Gastroesophageal sphincter (tissue), 4 donors: Measurements from ENCODE around the gene DGKI. TPM values are rescaled to one million over a fixed set of nuclear protein-coding genes. Genes with fewer than 3 reads are reported as not detected.

ENCODE experiments used
- ATAC-seq: fragments of 150-250 bp; one replicate; pipeline ENCODE4 v1.9.1; 2016; ENCODE audit warnings: mild to moderate bottlenecking, moderate library complexity
- H3K27ac ChIP-seq, 4 donors: fragments of 200-600 bp; sonication (generic) in 3 of 4; 1 replicate in 3 of 4; 2 replicates in 1 of 4; pipeline ENCODE4 v1.5.1; 2016 to 2019
- H3K27me3 ChIP-seq: fragments of 200-600 bp; sonication (generic); one replicate; pipeline ENCODE4 v1.5.1; 2019
- H3K36me3 ChIP-seq, 2 donors: fragments of 200-600 bp; sonication (generic); one replicate each; pipeline ENCODE4 v1.5.1; 2019; ENCODE audit warnings: control low read depth in 1 of 2
- H3K4me1 ChIP-seq, 3 donors: fragments of 200-600 bp; sonication (generic); 1 replicate in 2 of 3; 2 replicates in 1 of 3; pipeline ENCODE4 v1.5.1; 2016 to 2019; ENCODE audit warnings: control low read depth in 2 of 3
- H3K4me3 ChIP-seq, 2 donors: fragments of 200-600 bp; sonication (generic); one replicate each; pipeline ENCODE4 v1.5.1; 2019; ENCODE audit warnings: mild to moderate bottlenecking in 1 of 2, moderate library complexity in 1 of 2
- H3K9me3 ChIP-seq, 3 donors: fragments of 200-600 bp; sonication (generic); one replicate each; pipeline ENCODE4 v1.5.1; 2017 to 2019; ENCODE audit warnings: control low read depth in 2 of 3
- EP300 ChIP-seq: sonication (generic); formaldehyde crosslinking; IDR thresholded peaks from one replicate; pipeline ENCODE4 v1.6.1; 2017; ENCODE audit warnings: antibody characterized with exemption, mild to moderate bottlenecking
- POLR2A ChIP-seq, 2 donors: fragments of 450-650 bp; IDR thresholded peaks; one replicate each; pipeline ENCODE4 v1.6.1; 2017; ENCODE audit warnings: antibody characterized with exemption in 2 of 2, mild to moderate bottlenecking in 2 of 2, moderate library complexity in 1 of 2
- POLR2AphosphoS5 ChIP-seq: sonication (generic); formaldehyde crosslinking; IDR thresholded peaks from one replicate; pipeline ENCODE4 v1.6.1; 2017; ENCODE audit warnings: antibody characterized with exemption
- WGBS, 2 donors: methylation state at CpG; one replicate each; pipeline ENCODE4 v1.1.5; 2018; ENCODE audit warnings: low coverage in 1 of 2; 5-methylcytosine and 5-hydroxymethylcytosine counted together
- total RNA-seq, 4 donors: library from RNA; depleted of rRNA; stranded (reverse); fragments of >200 nt; gene quantifications; one replicate each; pipeline ENCODE4 v1.1.0, GENCODE V29; 2016
- TF ChIP-seq, protein P1 (sequence below), 4 experiments: fragments of 200-600 bp in 2 of 4; fragments of 450-650 bp in 2 of 4; sonication (generic) in 1 of 4; IDR thresholded peaks; one replicate each; pipeline ENCODE4 v1.5.1; 2017 to 2019; ENCODE audit warnings: antibody characterized with exemption in 4 of 4, mild to moderate bottlenecking in 2 of 4, moderate library complexity in 2 of 4

Gene DGKI
- total RNA-seq, 4 donors from 2014 or later: 0.27 to 4.8 (median 3.2) TPM

DNA sequence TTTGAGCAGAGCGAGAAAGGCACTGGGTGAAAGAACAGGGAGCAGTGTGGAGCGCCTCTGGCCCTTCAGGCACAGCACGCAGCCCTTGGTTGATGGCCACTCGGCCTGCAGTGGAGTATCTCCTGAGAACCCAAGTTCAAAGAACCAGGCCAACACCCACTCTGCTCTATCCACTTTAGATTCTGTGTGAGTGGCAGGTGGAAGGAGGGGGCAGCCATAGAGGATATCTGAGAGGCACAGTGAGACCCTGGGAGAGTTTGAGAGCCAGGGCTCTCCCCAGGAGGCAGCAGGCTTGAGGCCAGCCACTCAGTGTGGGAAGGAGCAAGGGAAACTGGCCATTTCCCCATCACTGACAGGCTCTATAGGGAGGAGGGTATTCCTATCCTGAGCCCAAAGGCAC lies 450.7 kb downstream of the DGKI start:
- Histone ChIP-seq H3K9me3 (no peaks in the 10 kb centered on the region), H3K27ac (no peak overlapping the region), H3K4me1 (no peaks in the 10 kb centered on the region), H3K4me3 (no peak overlapping the region), H3K27me3 (no peaks in the 10 kb centered on the region), H3K36me3 (no peaks in the 10 kb centered on the region)
- ATAC-seq: no peak
- WGBS, 2 donors: 88 to 93% methylated on average over 3 of the region's 4 CpGs
- TF ChIP-seq POLR2AphosphoS5: no peak
- TF ChIP-seq POLR2A (IDR thresholded peaks at IDR 0.05): no peak
- TF ChIP-seq EP300: no peak
- TF ChIP-seq, protein P1, sequence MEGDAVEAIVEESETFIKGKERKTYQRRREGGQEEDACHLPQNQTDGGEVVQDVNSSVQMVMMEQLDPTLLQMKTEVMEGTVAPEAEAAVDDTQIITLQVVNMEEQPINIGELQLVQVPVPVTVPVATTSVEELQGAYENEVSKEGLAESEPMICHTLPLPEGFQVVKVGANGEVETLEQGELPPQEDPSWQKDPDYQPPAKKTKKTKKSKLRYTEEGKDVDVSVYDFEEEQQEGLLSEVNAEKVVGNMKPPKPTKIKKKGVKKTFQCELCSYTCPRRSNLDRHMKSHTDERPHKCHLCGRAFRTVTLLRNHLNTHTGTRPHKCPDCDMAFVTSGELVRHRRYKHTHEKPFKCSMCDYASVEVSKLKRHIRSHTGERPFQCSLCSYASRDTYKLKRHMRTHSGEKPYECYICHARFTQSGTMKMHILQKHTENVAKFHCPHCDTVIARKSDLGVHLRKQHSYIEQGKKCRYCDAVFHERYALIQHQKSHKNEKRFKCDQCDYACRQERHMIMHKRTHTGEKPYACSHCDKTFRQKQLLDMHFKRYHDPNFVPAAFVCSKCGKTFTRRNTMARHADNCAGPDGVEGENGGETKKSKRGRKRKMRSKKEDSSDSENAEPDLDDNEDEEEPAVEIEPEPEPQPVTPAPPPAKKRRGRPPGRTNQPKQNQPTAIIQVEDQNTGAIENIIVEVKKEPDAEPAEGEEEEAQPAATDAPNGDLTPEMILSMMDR (IDR thresholded peaks at IDR 0.05): no peak

DNA sequence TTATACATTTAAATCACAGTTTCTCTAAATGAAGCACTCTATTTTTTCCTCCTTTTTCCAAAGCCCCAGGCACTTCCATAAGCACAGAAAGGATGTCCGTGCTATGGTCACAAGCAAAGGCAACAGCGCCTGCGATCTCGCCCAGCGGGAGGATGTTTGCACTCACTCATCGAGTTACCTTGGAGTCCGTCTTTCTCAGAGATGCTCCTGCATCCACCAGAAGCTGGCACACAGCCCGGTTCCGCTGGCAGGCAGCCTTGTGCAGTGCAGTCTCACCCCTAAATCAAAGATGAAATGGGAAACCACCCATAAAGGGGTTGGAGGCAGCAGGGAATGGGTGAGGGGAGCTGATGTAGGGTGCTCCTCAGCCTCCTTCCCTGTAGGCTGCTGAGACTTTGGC lies 451.4 kb downstream of the DGKI start:
- H3K9me3 ChIP-seq: no peaks in the 10 kb centered on the region
- H3K4me1 ChIP-seq: no peaks in the 10 kb centered on the region
- no peaks in the 10 kb centered on the region for H3K36me3 ChIP-seq
- no peak for ATAC-seq
- WGBS, 2 donors: 72% methylated on average over 9 of the region's 9 CpGs; no CpG with 5 or more reads in 1 of the 2 donors
- no peak overlapping the region for H3K4me3 ChIP-seq
- no peak overlapping the region for H3K27ac ChIP-seq
- H3K27me3 ChIP-seq: no peaks in the 10 kb centered on the region
- TF ChIP-seq POLR2AphosphoS5 (no peak), POLR2A (IDR thresholded peaks at IDR 0.05) (no peak)
- TF ChIP-seq, protein P1 (IDR thresholded peaks at IDR 0.05): no peak

DNA sequence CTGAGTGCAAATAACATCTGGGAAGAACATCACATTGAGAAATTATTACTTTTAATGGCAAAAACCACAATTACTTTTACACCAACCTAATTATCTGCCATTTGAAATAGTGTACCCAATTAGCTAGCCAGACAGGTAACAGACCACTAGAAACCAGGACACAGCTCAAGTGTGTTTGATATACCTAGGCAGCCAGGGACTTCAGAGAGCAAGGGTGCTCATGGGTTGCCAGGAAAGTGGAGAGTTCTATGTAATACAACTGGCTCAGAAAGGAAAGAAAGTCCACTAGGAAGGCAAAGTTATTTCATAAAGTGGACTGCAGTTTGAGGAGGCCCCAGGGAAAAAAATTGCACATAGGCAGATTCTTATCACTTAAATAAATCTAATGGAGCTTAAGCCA lies 453.2 kb downstream of the DGKI start:
- Histone ChIP-seq H3K27ac (no peak overlapping the region), H3K4me1 (no peaks in the 10 kb centered on the region), H3K4me3 (no peak overlapping the region), H3K27me3 (no peaks in the 10 kb centered on the region), H3K36me3 (no peaks in the 10 kb centered on the region), H3K9me3 (no peaks in the 10 kb centered on the region)
- no peak for ATAC-seq
- TF ChIP-seq POLR2A (IDR thresholded peaks at IDR 0.05) (no peak), POLR2AphosphoS5 (no peak), EP300 (no peak)
- TF ChIP-seq, protein P1 (IDR thresholded peaks at IDR 0.05): no peak

DNA sequence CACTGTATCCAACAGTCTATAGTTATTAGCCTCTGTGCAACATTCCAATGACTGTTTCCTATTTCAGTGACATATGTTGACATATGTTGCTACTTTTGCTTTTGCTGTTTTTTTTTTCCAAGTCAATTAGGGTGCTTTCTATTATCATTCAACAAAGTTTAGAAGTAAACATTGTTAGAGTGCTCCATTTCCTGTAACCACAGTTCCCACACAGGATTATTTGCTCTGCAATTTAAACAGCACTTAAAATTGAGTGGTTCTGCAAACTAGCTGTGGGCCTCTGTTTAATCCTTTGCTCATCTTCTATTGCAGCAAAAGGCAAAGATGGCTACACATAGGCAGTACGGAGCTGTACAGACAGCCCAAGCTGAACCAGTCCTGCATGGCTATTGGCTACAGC lies 456.7 kb downstream of the DGKI start:
- Histone ChIP-seq H3K27me3 (no peaks in the 10 kb centered on the region), H3K27ac (no peak overlapping the region), H3K36me3 (no peaks in the 10 kb centered on the region), H3K4me1 (no peaks in the 10 kb centered on the region), H3K9me3 (no peaks in the 10 kb centered on the region), H3K4me3 (no peak overlapping the region)
- TF ChIP-seq, protein P1 (IDR thresholded peaks at IDR 0.05): no peak
- TF ChIP-seq POLR2A (IDR thresholded peaks at IDR 0.05) (no peak), POLR2AphosphoS5 (no peak), EP300 (no peak)
- no peak for ATAC-seq
- WGBS, 2 donors: 100% methylated on average over 1 of the region's 1 CpG; no CpG with 5 or more reads in 1 of the 2 donors

DNA sequence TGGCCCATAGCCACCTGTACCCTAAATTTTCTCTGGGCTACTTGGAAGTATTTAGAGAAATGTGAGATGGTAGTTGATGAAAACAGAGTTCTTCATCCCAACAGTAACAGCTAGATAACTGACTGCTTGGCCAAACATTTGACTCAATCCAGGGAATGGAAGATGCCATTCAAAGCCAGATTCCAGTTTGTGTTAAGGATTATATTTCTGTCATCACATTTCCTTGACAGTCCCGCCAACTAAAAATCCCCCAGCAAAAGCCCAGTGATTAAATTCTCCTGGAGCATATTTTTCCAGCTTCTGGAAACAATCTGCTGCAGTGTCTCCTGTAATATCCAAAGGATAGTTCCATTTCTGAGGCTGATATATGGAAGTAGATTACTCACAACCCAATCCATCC lies 457.9 kb downstream of the DGKI start:
- no peak overlapping the region for H3K27ac ChIP-seq
- H3K9me3 ChIP-seq: no peaks in the 10 kb centered on the region
- ATAC-seq: no peak
- TF ChIP-seq POLR2A (IDR thresholded peaks at IDR 0.05): no peak
- no peak for TF ChIP-seq POLR2AphosphoS5
- TF ChIP-seq, protein P1 (IDR thresholded peaks at IDR 0.05): no peak
- no peak for TF ChIP-seq EP300
- H3K27me3 ChIP-seq: no peaks in the 10 kb centered on the region
- H3K4me3 ChIP-seq: no peak overlapping the region
- H3K4me1 ChIP-seq: no peaks in the 10 kb centered on the region
- whole genome bisulfite sequencing, 2 donors: 57 to 80% methylated on average over 1 of the region's 1 CpG
- no peaks in the 10 kb centered on the region for H3K36me3 ChIP-seq
